Measurements from ENCODE around the gene ADGRL2. TPM values are rescaled to one million over a fixed set of nuclear protein-coding genes. Genes with fewer than 3 reads are reported as not detected.

ADGRL2 gene
- total RNA-seq, 1 donor from 2014 or later: 85.4 TPM

GRCh38 chr1:81967951-81968350 lies 167.2 kb downstream of the ADGRL2 start:
- Mint-ChIP-seq H3K9me3 (ENCODE audit: unreplicated experiment) (no peaks in the 10 kb centered on the region), H3K27ac (ENCODE audit: unreplicated experiment) (no peak overlapping the region), H3K4me1 (ENCODE audit: unreplicated experiment) (peaks cover 5% of the 10 kb centered on the region), H3K36me3 (ENCODE audit: low read depth, unreplicated experiment) (peaks cover 13% of the 10 kb centered on the region), H3K4me3 (ENCODE audit: unreplicated experiment) (no peak overlapping the region), H3K27me3 (ENCODE audit: unreplicated experiment) (no peaks in the 10 kb centered on the region)
- TF ChIP-seq CTCF (IDR thresholded peaks at IDR 0.05; ENCODE audit: unreplicated experiment): no peak
- DNase-seq (ENCODE audit: low spot score): no peak

- H3K9me3 Mint-ChIP-seq (ENCODE audit: unreplicated experiment): no peaks in the 10 kb centered on the region
- peaks cover 13% of the 10 kb centered on the region for H3K36me3 Mint-ChIP-seq (ENCODE audit: low read depth, unreplicated experiment)
- H3K4me1 Mint-ChIP-seq (ENCODE audit: unreplicated experiment): peaks cover 3% of the 10 kb centered on the region
- H3K27me3 Mint-ChIP-seq (ENCODE audit: unreplicated experiment): no peaks in the 10 kb centered on the region
- no peak overlapping the region for H3K27ac Mint-ChIP-seq (ENCODE audit: unreplicated experiment)
- TF ChIP-seq CTCF (IDR thresholded peaks at IDR 0.05; ENCODE audit: unreplicated experiment): no peak
- no peak for DNase-seq (ENCODE audit: low spot score)
- no peak overlapping the region for H3K4me3 Mint-ChIP-seq (ENCODE audit: unreplicated experiment)
These were observed 169.7 kb downstream of the ADGRL2 start for GRCh38 chr1:81970416-81970815.

- Mint-ChIP-seq H3K27ac (ENCODE audit: unreplicated experiment) (no peak overlapping the region), H3K4me1 (ENCODE audit: unreplicated experiment) (peaks cover 8% of the 10 kb centered on the region)
These were observed 173.6 kb downstream of the ADGRL2 start for GRCh38 chr1:81974222-81974841.

GRCh38 chr1:81974883-81975555 lies 174.3 kb downstream of the ADGRL2 start:
- H3K4me3 Mint-ChIP-seq (ENCODE audit: unreplicated experiment): no peak overlapping the region
- H3K9me3 Mint-ChIP-seq (ENCODE audit: unreplicated experiment): no peaks in the 10 kb centered on the region
- TF ChIP-seq CTCF (IDR thresholded peaks at IDR 0.05; ENCODE audit: unreplicated experiment): no peak
- peaks cover 10% of the 10 kb centered on the region for H3K4me1 Mint-ChIP-seq (ENCODE audit: unreplicated experiment)
- no peak for DNase-seq (ENCODE audit: low spot score)
- H3K27me3 Mint-ChIP-seq (ENCODE audit: unreplicated experiment): no peaks in the 10 kb centered on the region
- no peak overlapping the region for H3K27ac Mint-ChIP-seq (ENCODE audit: unreplicated experiment)
- H3K36me3 Mint-ChIP-seq (ENCODE audit: low read depth, unreplicated experiment): no peaks in the 10 kb centered on the region

More at GRCh38 chr1:81974222-81974841, 173.6 kb downstream of the ADGRL2 start:
- H3K27me3 Mint-ChIP-seq (ENCODE audit: unreplicated experiment): no peaks in the 10 kb centered on the region
- TF ChIP-seq CTCF (IDR thresholded peaks at IDR 0.05; ENCODE audit: unreplicated experiment): no peak
- H3K9me3 Mint-ChIP-seq (ENCODE audit: unreplicated experiment): no peaks in the 10 kb centered on the region
- H3K4me3 Mint-ChIP-seq (ENCODE audit: unreplicated experiment): no peak overlapping the region
- H3K36me3 Mint-ChIP-seq (ENCODE audit: low read depth, unreplicated experiment): no peaks in the 10 kb centered on the region
- DNase-seq (ENCODE audit: low spot score): no peak

GRCh38 chr1:81976539-81976938 lies 175.8 kb downstream of the ADGRL2 start:
- DNase-seq (ENCODE audit: low spot score): no peak
- H3K36me3 Mint-ChIP-seq (ENCODE audit: low read depth, unreplicated experiment): no peaks in the 10 kb centered on the region
- no peak overlapping the region for H3K27ac Mint-ChIP-seq (ENCODE audit: unreplicated experiment)
- no peak overlapping the region for H3K4me3 Mint-ChIP-seq (ENCODE audit: unreplicated experiment)
- peaks cover 10% of the 10 kb centered on the region for H3K4me1 Mint-ChIP-seq (ENCODE audit: unreplicated experiment)
- TF ChIP-seq CTCF (IDR thresholded peaks at IDR 0.05; ENCODE audit: unreplicated experiment): no peak
- no peaks in the 10 kb centered on the region for H3K27me3 Mint-ChIP-seq (ENCODE audit: unreplicated experiment)
- H3K9me3 Mint-ChIP-seq (ENCODE audit: unreplicated experiment): no peaks in the 10 kb centered on the region
